ENCODE results near the gene REV3L.

DNA sequence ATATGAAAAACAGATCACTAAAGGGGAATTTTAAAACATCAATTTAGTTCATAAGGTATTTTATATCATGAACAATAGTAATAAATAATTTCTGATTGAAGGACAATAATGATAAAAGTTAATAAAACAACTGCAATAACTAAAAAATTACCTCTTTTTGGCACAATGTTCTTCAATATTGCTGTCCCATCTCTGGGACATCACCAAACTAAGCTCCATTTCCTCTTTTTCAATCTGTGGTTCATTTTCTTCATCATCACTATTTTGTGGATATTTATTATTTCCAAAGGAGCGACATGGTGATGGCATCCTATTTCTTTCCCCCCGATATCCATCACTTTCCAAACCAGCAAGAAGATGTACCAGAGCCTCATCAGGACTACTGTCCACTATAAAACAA is 103.2 kb downstream of the REV3L start:
- no peak for TF ChIP-seq ZNF274 (IDR thresholded peaks at IDR 0.05; ENCODE audit: low read depth, low read length)
- TF ChIP-seq, protein P1, sequence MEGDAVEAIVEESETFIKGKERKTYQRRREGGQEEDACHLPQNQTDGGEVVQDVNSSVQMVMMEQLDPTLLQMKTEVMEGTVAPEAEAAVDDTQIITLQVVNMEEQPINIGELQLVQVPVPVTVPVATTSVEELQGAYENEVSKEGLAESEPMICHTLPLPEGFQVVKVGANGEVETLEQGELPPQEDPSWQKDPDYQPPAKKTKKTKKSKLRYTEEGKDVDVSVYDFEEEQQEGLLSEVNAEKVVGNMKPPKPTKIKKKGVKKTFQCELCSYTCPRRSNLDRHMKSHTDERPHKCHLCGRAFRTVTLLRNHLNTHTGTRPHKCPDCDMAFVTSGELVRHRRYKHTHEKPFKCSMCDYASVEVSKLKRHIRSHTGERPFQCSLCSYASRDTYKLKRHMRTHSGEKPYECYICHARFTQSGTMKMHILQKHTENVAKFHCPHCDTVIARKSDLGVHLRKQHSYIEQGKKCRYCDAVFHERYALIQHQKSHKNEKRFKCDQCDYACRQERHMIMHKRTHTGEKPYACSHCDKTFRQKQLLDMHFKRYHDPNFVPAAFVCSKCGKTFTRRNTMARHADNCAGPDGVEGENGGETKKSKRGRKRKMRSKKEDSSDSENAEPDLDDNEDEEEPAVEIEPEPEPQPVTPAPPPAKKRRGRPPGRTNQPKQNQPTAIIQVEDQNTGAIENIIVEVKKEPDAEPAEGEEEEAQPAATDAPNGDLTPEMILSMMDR (IDR thresholded peaks at IDR 0.05 in 2 of 3, conservative IDR thresholded peaks at IDR 0.05 in 1 of 3; ENCODE audit: borderline replicate concordance in 1 of 3, insufficient read depth in 1 of 3, low read depth in 2 of 3, low read length in 2 of 3): no peak
- no peak for TF ChIP-seq SIN3A (IDR thresholded peaks at IDR 0.05; ENCODE audit: low read depth)
- no peak for TF ChIP-seq EZH2 (IDR thresholded peaks at IDR 0.05)
- no peak for TF ChIP-seq CBX3 (IDR thresholded peaks at IDR 0.05; ENCODE audit: low read depth)
- no peak for TF ChIP-seq SP1 (IDR thresholded peaks at IDR 0.05; ENCODE audit: low read depth)
- TF ChIP-seq EZH2phosphoT487 (IDR thresholded peaks at IDR 0.05; ENCODE audit: borderline replicate concordance): no peak
- no peak for TF ChIP-seq ELF1 (IDR thresholded peaks at IDR 0.05; ENCODE audit: borderline replicate concordance, low read depth)
- TF ChIP-seq JUND (IDR thresholded peaks at IDR 0.05): no peak
- TF ChIP-seq POLR2AphosphoS5 (IDR thresholded peaks at IDR 0.05; ENCODE audit: low read depth, low read length): no peak
- TF ChIP-seq, protein P2, sequence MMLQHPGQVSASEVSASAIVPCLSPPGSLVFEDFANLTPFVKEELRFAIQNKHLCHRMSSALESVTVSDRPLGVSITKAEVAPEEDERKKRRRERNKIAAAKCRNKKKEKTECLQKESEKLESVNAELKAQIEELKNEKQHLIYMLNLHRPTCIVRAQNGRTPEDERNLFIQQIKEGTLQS (IDR thresholded peaks at IDR 0.05): no peak
- no peak for TF ChIP-seq YY1 (IDR thresholded peaks at IDR 0.05; ENCODE audit: extremely low read depth, insufficient replicate concordance, low read depth, low read length)
- no peak for TF ChIP-seq RAD21 (IDR thresholded peaks at IDR 0.05; ENCODE audit: low read depth)
- TF ChIP-seq, protein P3, sequence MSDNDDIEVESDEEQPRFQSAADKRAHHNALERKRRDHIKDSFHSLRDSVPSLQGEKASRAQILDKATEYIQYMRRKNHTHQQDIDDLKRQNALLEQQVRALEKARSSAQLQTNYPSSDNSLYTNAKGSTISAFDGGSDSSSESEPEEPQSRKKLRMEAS (IDR thresholded peaks at IDR 0.05): no peak
